ENCODE measurements around the gene ALDOA.

The ALDOA gene

DNA sequence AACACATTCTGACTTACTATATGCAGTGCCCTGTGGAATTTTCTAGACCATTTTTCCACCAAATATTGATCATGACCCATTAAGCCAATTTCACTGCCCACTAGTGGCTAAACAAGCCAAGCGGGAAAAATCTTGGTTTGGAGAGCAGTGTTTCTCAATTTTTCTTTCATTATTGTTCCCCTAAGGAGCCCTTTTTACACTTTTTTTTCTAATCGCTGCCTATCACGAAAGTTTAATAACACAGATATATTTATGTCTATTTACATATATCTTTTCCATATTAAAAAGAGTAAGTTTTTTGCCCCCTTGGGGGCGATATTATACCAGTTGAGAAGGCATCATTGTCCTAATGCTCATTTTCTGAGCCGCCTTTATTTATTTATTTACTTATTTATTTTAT, 23.7 kb upstream of the ALDOA start:
- DNase-seq (ENCODE audit: low read depth): no peak
- in situ Hi-C loops (cut with HindIII; ENCODE audit: low sequenced_read_pairs): no loop called here

DNA sequence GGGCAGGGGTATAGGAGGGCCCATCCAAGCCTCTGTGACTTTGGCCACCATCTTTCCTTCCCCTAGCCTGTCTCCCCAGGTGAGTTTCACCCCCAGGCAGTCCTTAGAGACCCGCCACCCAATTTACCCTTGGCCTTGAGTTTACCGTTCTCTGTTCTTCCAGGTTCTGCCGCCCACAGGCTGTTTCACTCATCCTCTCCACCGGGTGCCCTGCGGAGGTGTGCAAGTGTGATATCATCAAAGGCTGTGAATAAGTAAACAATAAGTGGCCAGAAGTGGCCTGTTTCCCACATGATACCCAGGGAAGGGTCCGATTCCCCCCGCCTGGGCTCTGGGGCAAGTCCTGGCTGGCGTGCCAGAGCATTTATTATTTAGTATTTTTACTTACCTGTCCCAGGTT, 19.4 kb upstream of the ALDOA start:
- no peak overlapping the region for H3K4me3 ChIP-seq (ENCODE audit: low read depth, low read length)
- TF ChIP-seq, protein P1, sequence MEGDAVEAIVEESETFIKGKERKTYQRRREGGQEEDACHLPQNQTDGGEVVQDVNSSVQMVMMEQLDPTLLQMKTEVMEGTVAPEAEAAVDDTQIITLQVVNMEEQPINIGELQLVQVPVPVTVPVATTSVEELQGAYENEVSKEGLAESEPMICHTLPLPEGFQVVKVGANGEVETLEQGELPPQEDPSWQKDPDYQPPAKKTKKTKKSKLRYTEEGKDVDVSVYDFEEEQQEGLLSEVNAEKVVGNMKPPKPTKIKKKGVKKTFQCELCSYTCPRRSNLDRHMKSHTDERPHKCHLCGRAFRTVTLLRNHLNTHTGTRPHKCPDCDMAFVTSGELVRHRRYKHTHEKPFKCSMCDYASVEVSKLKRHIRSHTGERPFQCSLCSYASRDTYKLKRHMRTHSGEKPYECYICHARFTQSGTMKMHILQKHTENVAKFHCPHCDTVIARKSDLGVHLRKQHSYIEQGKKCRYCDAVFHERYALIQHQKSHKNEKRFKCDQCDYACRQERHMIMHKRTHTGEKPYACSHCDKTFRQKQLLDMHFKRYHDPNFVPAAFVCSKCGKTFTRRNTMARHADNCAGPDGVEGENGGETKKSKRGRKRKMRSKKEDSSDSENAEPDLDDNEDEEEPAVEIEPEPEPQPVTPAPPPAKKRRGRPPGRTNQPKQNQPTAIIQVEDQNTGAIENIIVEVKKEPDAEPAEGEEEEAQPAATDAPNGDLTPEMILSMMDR (IDR thresholded peaks at IDR 0.05; ENCODE audit: low read depth, low read length, missing control alignments): no peak
- in situ Hi-C loops (cut with HindIII; ENCODE audit: low sequenced_read_pairs): no loop called here
- no peak for DNase-seq (ENCODE audit: low read depth)

More for the DNA sequence above, 23.7 kb upstream of the ALDOA start:
- no peak overlapping the region for H3K4me3 ChIP-seq (ENCODE audit: low read depth, low read length)
- TF ChIP-seq, protein P1 (IDR thresholded peaks at IDR 0.05; ENCODE audit: low read depth, low read length, missing control alignments): peak; percentile 43

DNA sequence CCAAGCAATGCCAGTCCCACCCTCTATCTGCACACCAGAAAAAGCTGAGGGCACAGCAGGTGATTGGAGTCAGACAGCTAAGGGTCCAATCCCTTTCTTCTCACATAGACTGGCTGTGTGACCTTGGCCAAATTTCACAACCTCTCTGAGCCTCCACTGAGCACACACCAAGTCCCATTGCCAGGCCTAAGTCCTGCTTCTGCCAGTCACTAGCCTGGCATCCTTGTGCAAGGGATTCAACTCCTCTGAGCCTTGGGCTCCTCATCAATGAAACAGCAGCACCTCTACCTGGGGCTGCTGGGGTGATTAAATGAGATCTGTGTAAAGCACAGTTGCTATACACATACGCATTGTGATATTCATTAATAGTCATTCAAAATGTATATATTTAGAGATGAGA, 19.0 kb upstream of the ALDOA start:
- no peak for DNase-seq (ENCODE audit: low read depth)
- in situ Hi-C loops (cut with HindIII; ENCODE audit: low sequenced_read_pairs): no loop called here
- H3K4me3 ChIP-seq (ENCODE audit: low read depth, low read length): no peak overlapping the region
- TF ChIP-seq, protein P1 (IDR thresholded peaks at IDR 0.05; ENCODE audit: low read depth, low read length, missing control alignments): no peak

DNA sequence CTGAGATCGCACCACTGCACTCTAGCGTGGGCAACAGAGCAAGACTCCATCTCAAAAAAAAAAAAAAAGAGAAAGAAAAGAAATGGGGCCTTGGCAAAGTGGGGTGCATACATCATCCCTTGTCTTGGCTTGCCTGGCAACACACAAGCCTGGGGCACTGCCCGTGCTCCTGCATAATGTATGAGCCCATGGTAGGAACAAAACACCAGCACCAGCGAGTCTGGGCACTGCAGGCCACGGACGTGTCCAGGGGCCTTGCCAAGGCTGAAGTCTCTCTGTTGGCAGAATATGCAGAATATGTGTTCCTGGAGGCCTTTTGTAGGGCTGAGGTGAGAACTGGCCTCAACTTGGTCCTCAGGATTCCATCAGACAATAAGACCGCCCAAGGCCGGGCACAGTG, 15.7 kb upstream of the ALDOA start:
- no peak overlapping the region for H3K4me3 ChIP-seq (ENCODE audit: low read depth, low read length)
- DNase-seq (ENCODE audit: low read depth): no peak
- TF ChIP-seq, protein P1 (IDR thresholded peaks at IDR 0.05; ENCODE audit: low read depth, low read length, missing control alignments): no peak
- in situ Hi-C loops (cut with HindIII; ENCODE audit: low sequenced_read_pairs): loop anchor here (5.0 kb wide), 1 partner anchor 67 kb away; no protein-coding TSS in a partner anchor

DNA sequence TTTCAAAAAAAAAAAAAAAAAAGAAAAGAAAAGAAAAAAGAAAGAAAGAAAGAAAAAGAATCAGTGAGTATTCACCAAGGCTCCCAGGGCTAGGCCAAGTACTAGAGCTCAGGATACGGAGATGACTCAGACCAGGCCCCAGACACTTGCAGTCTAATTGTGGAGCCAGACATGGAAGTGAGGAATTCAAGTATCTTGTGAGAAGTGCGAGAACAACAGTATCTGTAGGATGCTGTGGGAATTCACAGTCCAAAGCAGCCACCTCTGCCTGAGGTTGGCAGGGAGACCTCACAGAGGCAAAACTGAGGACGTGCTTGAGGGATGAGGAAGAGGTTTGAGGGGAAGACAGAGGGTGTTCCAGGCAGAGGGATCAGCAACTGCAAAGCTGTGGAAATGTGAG, 14.0 kb upstream of the ALDOA start:
- H3K4me3 ChIP-seq (ENCODE audit: low read depth, low read length): no peak overlapping the region
- TF ChIP-seq, protein P1 (IDR thresholded peaks at IDR 0.05; ENCODE audit: low read depth, low read length, missing control alignments): no peak
- in situ Hi-C loops (cut with HindIII; ENCODE audit: low sequenced_read_pairs): loop anchor here (5.0 kb wide), 1 partner anchor 66 kb away; no protein-coding TSS in a partner anchor
- no peak for DNase-seq (ENCODE audit: low read depth)

DNA sequence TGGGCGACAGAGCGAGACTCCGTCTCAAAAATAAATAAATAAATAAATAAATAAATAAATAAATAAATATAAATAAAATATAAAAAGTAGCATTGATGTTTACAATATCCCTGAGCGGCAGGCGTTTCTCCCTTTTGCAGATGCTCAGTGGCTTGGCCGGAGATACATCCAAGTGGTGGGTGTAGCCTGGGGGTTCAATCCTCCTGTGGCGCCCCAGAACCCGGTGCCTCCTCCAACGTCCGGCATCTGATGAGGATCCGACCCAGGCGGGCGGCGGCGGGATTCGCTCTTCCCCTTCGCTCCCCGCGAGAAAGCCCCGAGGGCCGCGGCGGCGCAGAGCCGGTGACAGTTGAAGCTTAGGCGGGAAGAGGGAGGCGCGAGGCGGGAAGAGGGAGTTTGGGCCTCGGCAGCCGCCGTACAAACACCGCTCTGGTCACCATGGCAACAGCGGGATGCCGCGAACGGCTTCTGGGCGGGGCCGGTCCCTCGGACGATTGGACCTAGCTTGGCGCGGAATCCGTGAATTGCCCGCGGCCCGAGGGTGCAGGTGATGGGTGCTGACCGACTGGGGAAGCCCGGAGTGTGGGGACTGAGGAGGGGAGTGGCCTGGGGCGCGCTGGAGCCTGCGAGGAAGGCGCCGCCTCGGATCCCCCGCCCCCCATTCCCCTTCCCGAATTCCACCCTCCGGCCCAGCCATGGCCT, 12.7 kb upstream of the ALDOA start:
- TF ChIP-seq, protein P1 (IDR thresholded peaks at IDR 0.05; ENCODE audit: low read depth, low read length, missing control alignments): no peak
- in situ Hi-C loops (cut with HindIII; ENCODE audit: low sequenced_read_pairs): loop anchor here (5.0 kb wide), 1 partner anchor 64 kb away; no protein-coding TSS in a partner anchor
- peak; percentile 69 for DNase-seq (ENCODE audit: low read depth)
- peak overlapping the region; percentile 87 for H3K4me3 ChIP-seq (ENCODE audit: low read depth, low read length)

All from astrocyte of the cerebellum (primary cell).